GM12892 (cell line): ENCODE measurements around the gene CRYBG2.

Experiments used
- POLR2AphosphoS5 ChIP-seq: IDR thresholded peaks from 2 replicates; pipeline ENCODE4 v1.6.1; 2011; ENCODE audit warnings: low read depth, low read length, control low read depth
- TAF1 ChIP-seq: IDR thresholded peaks from 2 replicates; pipeline ENCODE4 v1.6.1; 2011; ENCODE audit warnings: low read depth, mild to moderate bottlenecking, control low read depth, low read length, borderline replicate concordance

GRCh38 chr1:26345718-26346117 is 8.2 kb downstream of the CRYBG2 start:
- no peak for TF ChIP-seq TAF1
- TF ChIP-seq POLR2AphosphoS5: no peak
